Tibial nerve (tissue), 4 donors: ENCODE results near the gene PLCB1. TPM values are rescaled to one million over a fixed set of nuclear protein-coding genes. Genes with fewer than 3 reads are reported as not detected.

Experiments
- DNase-seq, 2 donors: peaks; one replicate each; pipeline ENCODE4 v3.0.0-alpha.2; 2019; ENCODE audit warnings: low spot score in 2 of 2
- H3K27ac ChIP-seq, 4 donors: fragments of 200-600 bp; sonication (generic) in 3 of 4; one replicate each; pipeline ENCODE4 v1.5.1; 2017 to 2019; ENCODE audit warnings: mild to moderate bottlenecking in 1 of 4
- H3K27me3 ChIP-seq, 2 donors: fragments of 200-600 bp; sonication (generic) in 1 of 2; one replicate each; pipeline versions ENCODE4 v1.5.1 to v1.6.0; 2017 to 2019
- H3K36me3 ChIP-seq, 3 donors: fragments of 200-600 bp; sonication (generic); one replicate each; pipeline ENCODE4 v1.5.1; 2018 to 2019
- H3K4me1 ChIP-seq, 4 donors: fragments of 200-600 bp; sonication (generic) in 3 of 4; one replicate each; pipeline ENCODE4 v1.5.1; 2017 to 2019
- H3K4me3 ChIP-seq, 4 donors: fragments of 200-600 bp; sonication (generic) in 3 of 4; one replicate each; pipeline ENCODE4 v1.5.1; 2017 to 2019; ENCODE audit warnings: mild to moderate bottlenecking in 1 of 4, moderate library complexity in 1 of 4
- H3K9me3 ChIP-seq, 4 donors: fragments of 200-600 bp; sonication (generic) in 3 of 4; one replicate each; pipeline ENCODE4 v1.5.1; 2017 to 2019
- EP300 ChIP-seq, 2 donors: sonication (generic); formaldehyde crosslinking; IDR thresholded peaks; one replicate each; pipeline ENCODE4 v1.6.1; 2017; ENCODE audit warnings: antibody characterized with exemption in 2 of 2, mild to moderate bottlenecking in 1 of 2
- POLR2A ChIP-seq, 2 donors: fragments of 450-650 bp; IDR thresholded peaks; one replicate each; pipeline ENCODE4 v1.6.1; 2017; ENCODE audit warnings: antibody characterized with exemption in 2 of 2, mild to moderate bottlenecking in 2 of 2, moderate library complexity in 2 of 2
- WGBS, 2 donors: methylation state at CpG; one replicate each; pipeline ENCODE4 v1.1.5; 2018; 5-methylcytosine and 5-hydroxymethylcytosine counted together
- total RNA-seq, 4 donors: library from RNA; depleted of rRNA; stranded (reverse); fragments of >200 nt; gene quantifications; one replicate each; pipeline ENCODE4 v1.1.0, GENCODE V29; 2016
- TF ChIP-seq, protein P1 (sequence below), 5 experiments: fragments of 200-600 bp in 3 of 5; fragments of 450-650 bp in 2 of 5; sonication (generic) in 3 of 5; IDR thresholded peaks; one replicate each; pipeline ENCODE4 v1.5.1; 2016 to 2019; ENCODE audit warnings: antibody characterized with exemption in 5 of 5, mild to moderate bottlenecking in 3 of 5, moderate library complexity in 2 of 5

The PLCB1 gene
- total RNA-seq, 4 donors from 2014 or later = 34.7 to 52.8 (median 39.2) TPM

DNA sequence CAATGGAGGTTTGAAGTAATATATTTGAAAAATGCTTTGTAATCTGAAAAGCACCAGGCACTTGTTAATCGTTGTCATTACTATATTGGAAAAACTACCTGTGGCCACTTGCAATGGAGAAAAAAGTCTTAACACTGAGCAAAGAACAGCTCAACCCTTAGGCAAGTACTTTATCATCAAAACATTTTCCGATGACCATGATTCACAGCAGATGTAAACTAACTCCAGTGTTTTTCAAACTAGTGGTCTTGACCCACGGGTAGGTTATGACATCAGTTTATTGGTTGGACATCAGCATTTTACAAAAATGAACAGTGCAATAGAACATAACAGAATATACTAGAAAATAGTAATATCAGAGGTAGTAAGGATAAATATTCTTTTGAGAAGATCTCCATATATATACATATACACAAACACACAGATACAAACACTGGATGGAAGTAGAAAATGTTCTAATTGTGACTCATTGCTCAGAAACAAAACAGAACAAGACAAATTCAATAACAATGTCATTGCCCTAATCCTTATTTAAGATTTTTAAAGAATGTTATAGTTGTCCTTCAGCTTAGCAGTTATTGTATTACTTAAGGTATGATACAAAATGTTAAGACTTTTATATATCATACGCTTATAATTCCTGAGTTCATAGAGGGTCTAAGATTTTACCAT lies 123.0 kb downstream of the PLCB1 start:
- DNase-seq = no peak
- no peak overlapping the region for H3K27ac ChIP-seq
- no peaks in the 10 kb centered on the region for H3K9me3 ChIP-seq
- H3K4me3 ChIP-seq = no peak overlapping the region
- no peaks in the 10 kb centered on the region for H3K4me1 ChIP-seq
- WGBS, 2 donors = 93 to 94% methylated on average over 4 of the region's 4 CpGs
- H3K27me3 ChIP-seq = no peaks in the 10 kb centered on the region
- TF ChIP-seq, protein P1, sequence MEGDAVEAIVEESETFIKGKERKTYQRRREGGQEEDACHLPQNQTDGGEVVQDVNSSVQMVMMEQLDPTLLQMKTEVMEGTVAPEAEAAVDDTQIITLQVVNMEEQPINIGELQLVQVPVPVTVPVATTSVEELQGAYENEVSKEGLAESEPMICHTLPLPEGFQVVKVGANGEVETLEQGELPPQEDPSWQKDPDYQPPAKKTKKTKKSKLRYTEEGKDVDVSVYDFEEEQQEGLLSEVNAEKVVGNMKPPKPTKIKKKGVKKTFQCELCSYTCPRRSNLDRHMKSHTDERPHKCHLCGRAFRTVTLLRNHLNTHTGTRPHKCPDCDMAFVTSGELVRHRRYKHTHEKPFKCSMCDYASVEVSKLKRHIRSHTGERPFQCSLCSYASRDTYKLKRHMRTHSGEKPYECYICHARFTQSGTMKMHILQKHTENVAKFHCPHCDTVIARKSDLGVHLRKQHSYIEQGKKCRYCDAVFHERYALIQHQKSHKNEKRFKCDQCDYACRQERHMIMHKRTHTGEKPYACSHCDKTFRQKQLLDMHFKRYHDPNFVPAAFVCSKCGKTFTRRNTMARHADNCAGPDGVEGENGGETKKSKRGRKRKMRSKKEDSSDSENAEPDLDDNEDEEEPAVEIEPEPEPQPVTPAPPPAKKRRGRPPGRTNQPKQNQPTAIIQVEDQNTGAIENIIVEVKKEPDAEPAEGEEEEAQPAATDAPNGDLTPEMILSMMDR (IDR thresholded peaks at IDR 0.05) = no peak
- TF ChIP-seq EP300 (IDR thresholded peaks at IDR 0.05) = no peak
- TF ChIP-seq POLR2A (IDR thresholded peaks at IDR 0.05) = no peak
- no peaks in the 10 kb centered on the region for H3K36me3 ChIP-seq

- H3K27me3 ChIP-seq = no peaks in the 10 kb centered on the region
- no peak for DNase-seq
- H3K27ac ChIP-seq = no peak overlapping the region
- no peak for TF ChIP-seq EP300 (IDR thresholded peaks at IDR 0.05)
- TF ChIP-seq POLR2A (IDR thresholded peaks at IDR 0.05) = no peak
- TF ChIP-seq, protein P1 (IDR thresholded peaks at IDR 0.05) = no peak
- no peaks in the 10 kb centered on the region for H3K9me3 ChIP-seq
- whole genome bisulfite sequencing, 2 donors = 79 to 99% methylated on average over 3 of the region's 3 CpGs
- no peak overlapping the region for H3K4me3 ChIP-seq
- no peaks in the 10 kb centered on the region for H3K36me3 ChIP-seq
- H3K4me1 ChIP-seq = no peaks in the 10 kb centered on the region
Observed at GRCh38 chr20:8255945-8256632, 124.0 kb downstream of the PLCB1 start.

DNA sequence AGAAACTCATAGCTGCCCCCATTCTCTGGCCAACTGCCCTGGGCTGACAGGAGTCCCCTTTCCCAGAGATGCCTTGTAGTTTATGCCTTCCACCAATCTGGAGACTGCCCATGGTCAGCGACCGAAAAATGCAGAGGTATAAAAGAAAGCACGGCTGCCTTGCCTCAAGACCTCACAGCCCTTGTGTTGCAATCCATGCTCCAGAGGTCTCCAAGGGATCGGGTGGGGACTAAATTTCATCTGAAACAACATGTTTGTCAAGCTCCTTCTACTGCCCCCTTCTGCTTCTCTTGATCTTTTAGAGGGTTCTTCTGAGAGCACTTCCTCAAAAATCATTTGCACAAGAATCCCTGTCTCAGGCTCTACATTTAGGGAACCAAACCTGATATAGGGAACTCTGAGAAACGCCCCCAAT lies 128.8 kb downstream of the PLCB1 start:
- WGBS, 2 donors = 80 to 83% methylated on average over 5 of the region's 5 CpGs
- Histone ChIP-seq H3K9me3 (no peaks in the 10 kb centered on the region), H3K27me3 (no peaks in the 10 kb centered on the region), H3K27ac (no peak overlapping the region), H3K36me3 (no peaks in the 10 kb centered on the region), H3K4me1 (peaks cover 0 to 3% (median 0%) of the 10 kb centered on the region in 4 donors), H3K4me3 (no peak overlapping the region)
- peak in 1 of 2 donors; percentile 7 for DNase-seq
- TF ChIP-seq POLR2A (IDR thresholded peaks at IDR 0.05) (no peak), EP300 (IDR thresholded peaks at IDR 0.05) (no peak)
- TF ChIP-seq, protein P1 (IDR thresholded peaks at IDR 0.05) = no peak

- no peak for TF ChIP-seq EP300 (IDR thresholded peaks at IDR 0.05)
- TF ChIP-seq POLR2A (IDR thresholded peaks at IDR 0.05) = no peak
- TF ChIP-seq, protein P1 (IDR thresholded peaks at IDR 0.05) = no peak
- H3K36me3 ChIP-seq = no peaks in the 10 kb centered on the region
- peaks cover 0 to 2% (median 0%) of the 10 kb centered on the region in 4 donors for H3K9me3 ChIP-seq
- no peaks in the 10 kb centered on the region for H3K27me3 ChIP-seq
- DNase-seq = no peak
- 62 to 73% methylated on average over 1 of the region's 1 CpG for WGBS, 2 donors
- H3K27ac ChIP-seq = no peak overlapping the region
- H3K4me3 ChIP-seq = no peak overlapping the region
- H3K4me1 ChIP-seq = peaks cover 0 to 3% (median 0%) of the 10 kb centered on the region in 4 donors
Observed at GRCh38 chr20:8262721-8263120, 130.7 kb downstream of the PLCB1 start.

GRCh38 chr20:8265588-8265987 lies 133.5 kb downstream of the PLCB1 start:
- peaks cover 0 to 7% (median 0%) of the 10 kb centered on the region in 4 donors for H3K4me1 ChIP-seq
- no peak overlapping the region for H3K4me3 ChIP-seq
- no peak for TF ChIP-seq EP300 (IDR thresholded peaks at IDR 0.05)
- peaks cover 0 to 2% (median 0%) of the 10 kb centered on the region in 4 donors for H3K9me3 ChIP-seq
- H3K27ac ChIP-seq = no peak overlapping the region
- H3K36me3 ChIP-seq = no peaks in the 10 kb centered on the region
- no peaks in the 10 kb centered on the region for H3K27me3 ChIP-seq
- DNase-seq = no peak
